ENCODE data around the gene CERS5.
"Not testable (repeated sequence)": the region's sequence is repeated elsewhere in the genome, so short reads cannot be mapped to it uniquely, and the experiment has no call there.

CERS5 gene

DNA sequence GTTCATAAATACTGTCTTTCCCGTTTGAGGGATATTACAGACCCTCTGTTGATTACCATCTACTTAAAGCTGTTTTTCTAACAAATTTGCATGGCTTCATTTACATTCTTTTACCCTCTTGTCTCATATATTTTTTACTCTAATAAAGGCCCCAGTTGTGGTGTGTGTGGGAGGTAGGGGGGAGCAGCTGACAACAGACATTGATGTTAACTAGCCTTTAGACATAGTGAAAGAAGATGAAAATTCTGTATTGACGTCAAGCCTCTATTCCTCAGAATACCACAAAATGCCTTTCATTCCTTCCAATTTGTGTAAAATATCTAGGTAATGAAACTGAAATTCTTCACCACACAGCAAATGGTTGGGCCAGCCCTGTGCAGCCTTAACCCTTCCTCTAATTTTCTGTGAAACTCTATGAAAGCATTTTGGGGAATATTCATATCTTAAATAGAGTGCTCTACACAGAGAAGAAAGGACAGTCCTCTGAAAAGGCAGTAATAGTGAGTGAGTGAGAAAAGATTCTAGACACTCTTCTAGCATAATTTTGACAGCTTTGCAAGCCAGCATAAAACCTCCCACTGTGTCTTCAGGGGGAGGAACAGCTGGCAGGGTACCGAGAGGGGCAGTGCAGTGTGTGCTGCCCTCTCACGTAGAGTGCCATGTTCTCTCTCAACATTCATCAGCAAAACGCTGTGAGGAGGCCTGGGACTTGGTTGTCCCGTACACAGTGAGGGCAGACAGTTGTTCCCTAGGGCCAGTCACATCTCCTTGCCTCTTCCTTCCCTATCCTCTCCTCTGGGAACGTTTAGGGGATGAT, 20.1 kb upstream of the CERS5 start:
- DNase-seq (ENCODE audit: low read depth in 2 of 2, low spot score in 1 of 2), result no peak

DNA sequence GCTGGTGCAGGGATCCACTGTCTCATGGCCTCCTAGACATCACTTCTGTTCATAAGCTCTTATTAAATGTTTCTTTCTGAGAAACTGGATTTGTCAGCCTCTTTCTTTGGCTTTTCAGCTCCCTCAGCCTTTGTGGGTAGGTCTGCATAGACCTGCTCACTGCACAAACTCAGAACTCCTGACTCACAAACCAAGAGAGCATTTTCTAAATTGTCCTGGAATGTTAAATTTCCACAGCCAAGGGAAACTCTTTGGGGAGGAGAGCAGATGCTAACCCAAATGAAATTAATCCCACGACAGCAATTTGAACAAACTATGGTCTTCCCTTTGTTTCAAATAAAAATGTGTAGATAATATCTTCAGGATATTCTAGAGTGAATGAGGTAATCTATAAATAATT, 19.5 kb upstream of the CERS5 start:
- no peak for DNase-seq (ENCODE audit: low read depth in 2 of 2, low spot score in 1 of 2)

DNA sequence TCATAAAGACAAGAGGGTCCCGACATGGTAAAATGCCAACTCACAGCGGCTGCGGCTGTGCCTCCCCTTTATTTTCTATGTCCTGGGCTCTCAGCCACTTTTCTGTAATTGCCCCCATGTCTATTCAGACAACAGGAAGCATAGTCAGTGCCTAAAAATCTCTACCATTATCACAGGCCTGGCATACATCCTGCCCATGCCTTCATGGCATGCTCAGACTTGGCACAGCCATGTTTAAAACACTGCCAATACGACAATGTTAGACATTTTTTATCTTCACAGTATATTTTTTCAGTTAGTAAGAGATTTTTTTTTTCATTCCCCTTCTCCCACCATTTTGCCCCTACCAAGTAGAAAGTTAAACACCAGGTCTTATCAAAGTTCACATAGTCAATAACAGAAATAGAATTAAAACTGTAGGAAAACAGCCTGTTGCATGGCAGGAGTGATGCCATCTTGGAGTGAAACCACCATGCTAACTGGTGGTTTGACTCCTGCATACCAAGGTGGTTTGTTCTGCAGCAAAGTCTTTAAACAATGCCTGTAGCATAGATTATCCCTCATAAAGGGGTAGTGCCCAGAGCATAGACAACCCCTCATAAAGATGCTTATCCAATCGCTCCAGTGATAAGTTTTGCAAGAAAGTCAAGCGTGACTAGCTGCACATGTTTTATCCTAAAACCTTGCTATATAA, 18.9 kb upstream of the CERS5 start:
- DNase-seq (ENCODE audit: low read depth in 2 of 2, low spot score in 1 of 2), result no peak

DNA sequence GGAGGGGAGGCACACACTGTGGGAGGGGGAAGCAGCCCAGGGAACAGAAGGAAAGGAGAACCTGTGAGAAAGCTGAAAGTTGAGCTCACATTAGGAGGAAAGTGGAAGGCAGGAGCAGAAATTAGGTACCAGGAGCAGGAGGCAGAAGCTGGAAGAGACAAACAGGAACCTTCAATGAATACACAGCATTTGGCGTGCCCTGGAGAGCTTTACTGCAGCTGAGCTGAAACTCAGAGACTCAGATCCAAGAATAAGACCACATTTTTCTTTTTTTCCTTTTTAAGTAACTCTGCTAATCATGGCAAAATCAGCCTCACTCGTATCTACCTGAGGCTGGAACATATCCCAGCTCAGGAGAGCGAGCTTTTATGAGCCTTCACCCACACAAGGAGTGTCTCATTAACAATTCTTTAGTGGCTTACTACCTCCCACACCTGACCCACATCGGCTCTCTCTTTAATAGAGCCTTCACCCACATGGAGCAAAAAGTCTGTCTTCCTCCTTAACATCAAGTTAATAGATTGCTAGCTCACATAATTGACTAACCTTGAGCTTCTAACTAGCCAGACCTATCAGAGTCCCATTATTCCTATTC, 18.2 kb upstream of the CERS5 start:
- DNase-seq (ENCODE audit: low read depth in 2 of 2, low spot score in 1 of 2), result no peak

DNA sequence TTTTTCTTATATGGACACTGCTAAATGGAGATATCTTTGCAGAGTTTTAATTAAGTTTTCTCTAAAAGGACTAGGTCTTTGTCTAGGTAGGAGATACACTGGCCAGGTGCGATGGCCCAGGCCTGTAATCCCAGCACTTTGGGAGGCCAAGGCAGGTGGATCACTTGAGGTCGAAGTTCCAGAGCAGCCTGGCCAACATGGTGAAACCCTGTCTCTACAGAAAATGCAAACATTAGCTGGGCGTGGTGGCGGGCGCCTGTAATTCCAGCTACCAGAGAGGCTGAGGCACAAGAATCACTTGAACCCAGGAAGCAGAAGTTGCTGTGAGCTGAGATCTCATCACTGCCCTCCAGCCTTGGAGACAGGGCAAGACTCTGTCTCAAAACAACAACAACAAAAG, 17.1 kb upstream of the CERS5 start:
- DNase-seq (ENCODE audit: low read depth in 2 of 2, low spot score in 1 of 2), result no peak

DNA sequence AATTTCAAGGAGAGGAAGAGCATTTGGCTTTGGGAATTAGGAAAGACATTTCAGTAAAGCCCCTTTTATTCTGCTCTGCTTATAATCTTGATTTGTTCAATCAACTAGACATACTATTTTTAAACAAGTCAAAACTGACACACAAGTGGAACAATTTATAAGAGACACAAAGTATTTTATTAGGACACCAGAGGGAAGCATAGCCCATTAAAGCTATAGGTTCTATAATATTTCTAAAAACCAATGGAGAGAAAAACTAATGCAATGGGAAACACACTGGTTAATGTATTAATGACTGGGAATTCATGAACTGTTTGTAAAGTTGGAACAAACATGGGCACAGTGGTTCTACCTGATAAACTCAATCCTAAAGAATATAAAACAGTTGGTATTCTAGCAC, 15.3 kb upstream of the CERS5 start:
- DNase-seq (ENCODE audit: low read depth in 2 of 2, low spot score in 1 of 2), result no peak

DNA sequence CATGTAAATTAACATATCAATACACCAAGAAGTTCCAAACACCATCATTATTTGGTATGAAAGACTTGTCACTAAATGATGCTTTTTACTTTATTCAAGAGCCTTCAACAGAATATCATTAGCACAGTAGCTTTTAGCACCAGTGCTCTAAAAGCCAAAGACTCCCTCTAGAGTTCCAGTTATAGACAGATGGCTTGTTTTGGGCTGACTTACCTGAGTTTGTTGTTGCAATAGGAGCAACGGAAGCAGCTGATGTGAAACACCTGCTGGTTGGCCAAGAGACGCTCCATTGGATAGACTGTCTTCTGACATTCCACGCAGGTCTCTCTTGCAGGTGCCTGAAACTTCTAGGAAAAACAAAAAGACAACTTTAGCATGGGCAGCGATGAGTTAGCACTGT, 14.5 kb upstream of the CERS5 start:
- no peak for DNase-seq (ENCODE audit: low read depth in 2 of 2, low spot score in 1 of 2)

DNA sequence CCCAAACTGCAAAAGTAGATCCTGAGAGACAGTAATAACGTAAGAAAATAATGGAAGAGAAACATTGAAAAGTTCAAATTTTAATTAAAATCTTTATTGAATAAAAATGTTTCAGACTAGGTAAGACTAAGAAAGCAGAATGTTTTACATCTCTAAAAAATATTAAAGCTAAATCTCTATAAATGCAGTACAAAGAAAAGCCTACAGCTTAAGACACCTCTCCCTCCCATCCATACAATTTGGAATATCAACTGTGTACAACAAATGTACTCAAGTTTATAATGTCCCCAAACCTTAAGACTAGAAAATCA, 8.5 kb upstream of the CERS5 start:
- no peak for DNase-seq (ENCODE audit: low read depth in 2 of 2, low spot score in 1 of 2)

DNA sequence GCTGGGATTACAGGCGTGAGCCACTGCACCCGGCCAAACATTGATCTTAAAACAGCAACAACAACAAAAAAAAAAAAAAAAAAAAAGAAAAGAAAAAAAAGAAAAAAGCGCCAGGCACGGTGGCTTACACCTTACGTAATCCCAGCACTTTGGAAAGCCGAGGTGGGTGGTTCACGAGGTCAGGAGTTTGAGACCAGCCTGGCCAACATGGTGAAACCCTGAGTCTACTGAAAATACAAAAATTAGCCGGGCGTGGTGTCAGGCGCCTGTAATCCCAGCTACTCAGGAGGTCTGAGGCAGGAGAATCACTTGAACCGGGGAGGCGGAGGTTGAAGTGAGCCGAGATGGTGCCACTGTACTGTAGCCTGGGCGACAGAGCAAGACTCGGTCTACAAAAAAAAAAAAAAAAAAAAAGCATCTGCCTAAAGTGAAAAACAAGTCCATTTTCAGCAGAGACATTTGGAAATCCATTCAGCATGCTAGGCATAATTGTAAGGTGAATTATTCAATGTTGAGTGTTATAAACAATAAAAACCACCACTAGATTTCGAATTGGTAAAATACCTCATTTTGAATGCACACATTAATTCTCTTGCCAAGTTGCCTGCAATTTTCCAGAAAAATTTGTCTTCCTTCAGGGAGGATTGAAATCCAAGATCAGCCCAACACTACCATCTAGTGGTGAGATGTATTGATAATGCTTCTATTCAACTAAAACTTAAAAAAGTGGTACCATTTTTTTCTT, 8.0 kb upstream of the CERS5 start:
- DNase-seq (ENCODE audit: low read depth in 2 of 2, low spot score in 1 of 2), result no peak

DNA sequence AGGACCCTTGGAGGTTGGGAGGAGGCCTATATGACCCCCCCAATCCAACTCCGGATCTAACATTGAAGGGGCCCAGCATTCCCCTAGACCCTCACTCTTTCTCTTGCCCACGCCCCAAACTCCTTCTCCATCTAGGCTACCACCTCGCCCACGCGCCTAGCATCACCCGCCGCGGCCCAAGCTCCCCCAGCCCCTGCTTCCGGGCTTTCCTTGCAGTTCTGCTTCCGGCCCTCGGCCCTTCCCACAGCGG, 445 bp downstream of the CERS5 start:
- peak in 1 of 2 donors; percentile 16 for DNase-seq (ENCODE audit: low read depth in 2 of 2, low spot score in 1 of 2)

DNA sequence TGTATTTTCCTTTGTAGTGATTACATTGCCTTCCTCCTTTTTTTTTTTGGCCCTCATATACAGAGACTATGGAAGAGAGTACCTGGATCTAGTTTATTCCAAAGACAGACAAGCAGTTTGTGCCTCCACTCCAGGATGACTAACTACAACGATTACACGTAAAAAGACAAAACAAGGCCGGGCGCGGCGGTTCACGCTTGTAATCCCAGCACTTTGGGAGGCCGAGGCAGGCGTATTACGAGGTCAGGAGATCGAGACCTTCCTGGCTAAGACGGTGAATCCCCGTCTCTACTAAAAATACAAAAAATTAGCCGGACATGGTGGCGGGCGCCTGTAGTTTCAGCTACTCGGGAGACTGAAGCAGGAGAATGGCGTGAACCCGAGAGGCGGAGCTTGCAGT, 2.2 kb downstream of the CERS5 start:
- DNase-seq (ENCODE audit: low read depth in 2 of 2, low spot score in 1 of 2), result no peak

DNA sequence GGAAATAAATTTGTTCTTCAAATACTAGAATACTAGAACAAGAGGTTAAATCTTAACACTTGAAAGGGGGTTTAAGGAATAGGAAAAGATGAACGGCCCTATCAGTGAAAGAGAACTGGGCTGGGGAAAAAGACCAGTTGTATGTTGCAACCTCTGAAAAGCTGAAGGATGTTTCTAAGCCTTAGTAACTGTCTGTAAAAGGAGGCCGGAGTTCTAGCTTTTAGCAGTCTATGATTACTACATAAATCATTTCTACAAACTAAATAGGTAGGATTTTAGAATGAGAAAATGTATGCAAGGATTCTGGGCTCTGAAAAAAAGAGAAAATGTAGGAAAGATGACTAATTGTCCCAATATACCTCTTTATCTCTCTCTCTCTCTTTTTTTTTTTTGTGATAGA, 4.9 kb downstream of the CERS5 start:
- DNase-seq (ENCODE audit: low read depth in 2 of 2, low spot score in 1 of 2), result no peak

DNA sequence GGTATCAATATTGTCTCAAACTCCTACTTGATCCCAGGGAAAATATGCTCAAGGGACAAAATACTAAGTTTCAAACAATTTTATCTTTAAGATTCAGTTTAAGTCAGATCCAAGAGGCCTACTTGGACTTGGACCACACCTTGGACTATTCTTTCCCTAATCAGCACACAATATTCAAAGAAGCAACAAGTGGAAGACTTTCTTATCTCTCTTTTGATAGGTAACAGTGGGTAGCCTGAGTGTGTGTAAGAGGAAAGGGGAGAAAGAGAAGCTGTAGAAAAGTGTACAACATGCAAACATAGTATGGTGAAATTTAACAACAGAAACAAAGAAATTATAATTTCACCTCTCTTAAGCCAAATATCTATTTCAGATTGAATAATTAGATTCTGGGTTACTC, 6.5 kb downstream of the CERS5 start:
- DNase-seq (ENCODE audit: low read depth in 2 of 2, low spot score in 1 of 2), result no peak

DNA sequence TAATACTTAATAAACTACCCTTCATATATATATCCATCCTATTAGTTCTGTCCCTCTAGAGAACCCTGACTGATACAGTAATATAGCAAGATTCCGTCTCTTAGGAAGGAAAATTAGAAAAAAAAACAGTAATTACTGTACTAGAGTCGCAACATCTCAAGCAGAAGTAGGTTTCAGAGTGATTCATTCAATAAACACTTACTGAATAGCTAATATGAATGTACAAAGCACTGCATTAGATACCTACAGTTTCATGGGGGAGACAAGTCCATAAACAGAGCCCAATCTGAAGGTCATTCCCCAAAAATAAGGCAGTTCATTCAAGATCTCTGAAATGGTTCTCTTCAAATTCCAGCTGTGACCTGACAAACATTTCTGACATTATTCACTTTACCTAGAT, 9.9 kb downstream of the CERS5 start:
- DNase-seq (ENCODE audit: low read depth in 2 of 2, low spot score in 1 of 2), result no peak

DNA sequence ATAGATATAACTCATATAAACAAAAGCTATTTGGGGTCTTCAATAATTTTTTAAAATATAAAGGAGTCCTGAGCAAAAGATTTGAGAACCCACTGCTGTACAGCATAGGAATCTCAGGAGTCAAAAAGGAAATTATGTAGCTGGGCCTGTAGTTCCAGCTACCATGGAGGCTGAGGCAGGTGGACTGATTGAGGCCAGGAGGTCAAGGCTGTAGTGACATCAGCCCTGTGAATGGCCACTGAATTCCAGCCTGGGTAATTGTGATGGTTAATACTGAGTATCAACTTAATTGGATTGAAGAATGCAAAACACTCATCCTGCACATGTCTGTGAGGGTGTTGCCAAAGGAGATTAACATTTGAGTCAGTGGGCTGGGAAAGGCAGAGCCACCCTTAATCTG, 10.5 kb downstream of the CERS5 start:
- no peak for DNase-seq (ENCODE audit: low read depth in 2 of 2, low spot score in 1 of 2)

DNA sequence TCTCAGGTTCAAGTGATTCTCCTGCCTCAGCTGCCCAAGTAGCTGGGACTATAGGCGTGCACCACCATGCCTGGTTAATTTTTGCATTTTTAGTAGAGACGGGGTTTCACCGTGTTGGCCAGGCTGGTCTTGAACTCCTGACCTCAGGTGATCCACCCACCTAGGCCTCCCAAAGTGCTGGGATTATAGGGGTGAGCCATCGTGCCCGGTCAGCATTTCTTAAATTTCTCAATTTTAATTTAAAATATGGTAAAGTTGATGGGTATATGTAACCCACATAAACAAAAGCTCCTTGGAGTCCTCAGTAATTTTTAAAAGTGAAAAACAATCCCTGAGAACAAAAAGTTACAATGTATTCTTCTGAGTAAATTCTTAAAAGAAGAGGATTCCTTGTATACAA, 12.2 kb downstream of the CERS5 start:
- not testable (repeated sequence) for DNase-seq (ENCODE audit: low read depth in 2 of 2, low spot score in 1 of 2)

DNA sequence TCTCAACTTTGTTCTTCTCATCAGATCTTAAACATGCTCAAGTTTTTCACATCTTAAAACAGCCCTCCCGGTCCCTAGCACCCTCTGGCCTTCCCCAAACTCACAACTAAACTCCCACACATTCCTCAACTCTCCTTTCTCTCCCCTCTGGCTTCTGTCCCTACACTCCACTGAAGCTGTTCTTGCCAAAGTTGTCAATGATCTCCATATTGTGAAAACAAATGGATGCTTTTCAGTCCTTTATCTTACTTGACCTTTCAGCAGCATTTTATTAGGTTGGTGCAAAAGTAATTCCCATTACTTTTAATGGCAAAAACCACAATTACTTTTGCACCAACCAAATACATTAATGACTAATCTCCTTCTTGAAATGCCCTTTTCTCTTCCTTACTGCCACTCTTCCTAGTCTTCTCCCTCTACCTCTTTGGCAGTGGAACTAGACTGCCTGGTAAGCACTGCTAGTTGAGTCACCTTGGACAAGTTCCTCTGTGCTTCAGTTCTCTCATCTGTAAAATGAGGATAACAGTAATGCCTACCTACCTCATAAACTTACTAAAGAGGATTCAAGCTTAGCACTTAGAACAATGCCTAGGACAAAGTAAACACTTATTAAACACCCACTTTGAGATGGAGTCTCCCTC, 16.0 kb downstream of the CERS5 start:
- DNase-seq (ENCODE audit: low read depth in 2 of 2, low spot score in 1 of 2), result no peak

DNA sequence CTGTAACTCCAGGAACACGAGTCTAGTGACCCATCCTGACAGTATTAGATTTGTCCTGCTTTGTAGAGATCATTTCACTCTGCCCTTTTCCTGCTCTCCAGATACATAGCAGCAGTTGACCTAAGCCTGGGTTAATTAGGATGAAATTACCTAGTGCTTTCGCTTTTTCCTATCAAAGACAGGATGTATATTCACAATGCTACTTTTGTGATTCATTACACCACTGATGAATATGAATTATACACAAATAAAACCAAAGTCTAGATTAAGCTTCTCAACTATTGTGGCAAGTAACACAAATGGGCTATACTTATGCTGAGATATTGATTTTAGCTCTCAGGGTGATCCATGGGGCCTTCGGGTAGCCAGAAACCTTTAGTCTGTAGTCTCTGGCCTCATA, 17.9 kb downstream of the CERS5 start:
- no peak for DNase-seq (ENCODE audit: low read depth in 2 of 2, low spot score in 1 of 2)

DNA sequence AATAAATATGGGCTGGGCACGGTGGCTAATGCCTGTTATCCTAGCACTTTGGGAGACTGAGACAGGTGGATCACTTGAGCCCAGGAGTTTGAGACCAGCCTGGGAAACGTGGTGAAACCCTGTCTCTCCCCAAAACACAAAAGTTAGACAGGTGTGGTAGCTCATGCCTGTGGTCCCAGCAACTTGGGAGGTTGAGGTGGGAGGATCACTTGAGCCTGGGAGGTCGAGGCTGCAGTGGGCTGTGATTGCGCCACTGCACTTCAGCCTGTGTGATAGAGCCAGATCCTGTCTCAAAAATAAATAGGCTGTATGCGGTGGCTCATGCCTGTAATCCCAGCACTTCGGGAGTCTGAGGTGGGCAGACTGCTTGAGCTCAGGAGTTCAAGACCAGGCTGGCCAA, 19.2 kb downstream of the CERS5 start:
- not testable (repeated sequence) for DNase-seq (ENCODE audit: low read depth in 2 of 2, low spot score in 1 of 2)

DNA sequence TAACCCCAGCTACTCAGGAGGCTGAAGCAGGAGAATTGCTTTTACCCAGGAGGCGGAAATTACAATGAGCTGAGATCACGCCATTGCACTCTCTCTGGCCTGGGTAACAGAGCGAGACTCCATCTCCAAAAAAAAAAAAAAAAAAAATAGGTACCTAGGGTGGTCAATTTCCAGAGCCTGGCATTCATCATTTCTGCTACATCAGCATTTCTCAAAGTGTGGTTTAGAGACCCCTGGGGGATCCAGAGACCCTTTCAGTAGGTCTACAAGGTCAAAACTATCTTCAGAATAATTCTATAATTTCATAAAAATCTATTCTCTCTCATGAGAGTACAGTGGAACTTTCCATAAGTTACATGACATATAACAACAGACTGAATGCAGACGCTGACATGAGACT, 19.9 kb downstream of the CERS5 start:
- DNase-seq (ENCODE audit: low read depth in 2 of 2, low spot score in 1 of 2), result no peak

DNA sequence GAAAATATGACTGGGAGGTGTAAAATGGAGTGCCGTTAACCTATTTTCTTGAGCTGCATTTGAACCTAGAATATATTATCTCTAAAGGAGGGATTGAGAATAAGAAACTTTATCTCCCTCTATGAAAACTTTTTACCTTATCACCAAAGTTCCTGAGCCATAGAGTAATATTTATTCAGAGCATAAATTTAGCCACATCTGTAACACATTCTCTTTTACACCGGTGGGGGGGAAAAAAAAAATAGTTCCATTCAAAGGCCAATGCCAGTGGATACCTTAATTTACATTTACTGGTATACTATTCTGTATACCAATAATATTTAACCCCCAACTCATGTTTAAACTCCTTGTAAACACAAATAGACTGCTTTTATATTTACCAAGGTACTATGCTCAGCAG, 21.7 kb downstream of the CERS5 start:
- DNase-seq (ENCODE audit: low read depth in 2 of 2, low spot score in 1 of 2), result no peak

DNA sequence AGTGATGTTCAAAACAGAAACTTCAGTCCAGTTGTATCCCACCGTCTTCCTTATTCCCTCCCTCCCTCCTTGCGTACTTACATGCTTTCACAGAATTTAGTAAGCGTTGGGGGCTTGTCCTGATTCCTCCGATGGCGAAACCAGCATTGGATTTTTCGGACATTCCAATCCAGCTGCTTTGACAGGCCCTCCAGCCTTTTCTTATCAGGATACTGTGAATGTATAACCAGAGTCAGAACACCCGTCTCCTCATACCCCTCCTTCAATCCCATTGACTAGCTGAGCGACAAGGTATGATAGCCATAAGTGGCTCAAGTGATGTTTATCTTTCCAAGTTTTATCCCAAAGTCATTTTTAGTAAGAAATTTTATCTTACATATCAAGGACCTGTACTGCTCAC, 24.2 kb downstream of the CERS5 start:
- no peak for DNase-seq (ENCODE audit: low read depth in 2 of 2, low spot score in 1 of 2)
